Stromal cell of bone marrow (primary cell): Measurements from ENCODE around the gene FHIT.
"Not testable (repeated sequence)": the region's sequence is repeated elsewhere in the genome, so short reads cannot be mapped to it uniquely, and the experiment has no call there.

Source experiments
- DNase-seq: peaks from one replicate; pipeline ENCODE4 v3.0.0-alpha.2; 2012; ENCODE audit warnings: low read depth

The FHIT gene

GRCh38 chr3:61057464-61057863, 193.8 kb downstream of the FHIT start:
- no peak for DNase-seq

- DNase-seq = no peak
Measured at GRCh38 chr3:61055447-61055846, 195.8 kb downstream of the FHIT start.

GRCh38 chr3:61053781-61054496, 197.3 kb downstream of the FHIT start:
- no peak for DNase-seq

- no peak for DNase-seq
Measured at GRCh38 chr3:61052851-61053250, 198.4 kb downstream of the FHIT start.

GRCh38 chr3:61051666-61052065, 199.6 kb downstream of the FHIT start:
- no peak for DNase-seq

GRCh38 chr3:61045169-61045568, 206.1 kb downstream of the FHIT start:
- not testable (repeated sequence) for DNase-seq

GRCh38 chr3:61043156-61043555, 208.1 kb downstream of the FHIT start:
- DNase-seq = no peak

- no peak for DNase-seq
Measured at GRCh38 chr3:61040618-61041017, 210.6 kb downstream of the FHIT start.

- no peak for DNase-seq
Measured at GRCh38 chr3:61035573-61035972, 215.7 kb downstream of the FHIT start.

- DNase-seq = no peak
Measured at GRCh38 chr3:61032991-61033390, 218.3 kb downstream of the FHIT start.

- no peak for DNase-seq
Measured at GRCh38 chr3:61031503-61031902, 219.7 kb downstream of the FHIT start.

GRCh38 chr3:61030469-61031035, 220.7 kb downstream of the FHIT start:
- DNase-seq = no peak

- no peak for DNase-seq
Measured at GRCh38 chr3:61029194-61029593, 222.1 kb downstream of the FHIT start.

- DNase-seq = no peak
Measured at GRCh38 chr3:61018807-61019206, 232.4 kb downstream of the FHIT start.

GRCh38 chr3:61017028-61017427, 234.2 kb downstream of the FHIT start:
- not testable (repeated sequence) for DNase-seq

- DNase-seq = no peak
Measured at GRCh38 chr3:61015859-61016258, 235.4 kb downstream of the FHIT start.

GRCh38 chr3:61015408-61015807, 235.8 kb downstream of the FHIT start:
- no peak for DNase-seq

GRCh38 chr3:61008998-61009380, 242.3 kb downstream of the FHIT start:
- no peak for DNase-seq

GRCh38 chr3:61008153-61008997, 242.9 kb downstream of the FHIT start:
- DNase-seq = no peak

- no peak for DNase-seq
Measured at GRCh38 chr3:61005591-61005990, 245.7 kb downstream of the FHIT start.

- no peak for DNase-seq
Measured at GRCh38 chr3:60998858-60999257, 252.4 kb downstream of the FHIT start.

- DNase-seq = no peak
Measured at GRCh38 chr3:60992395-60992794, 258.9 kb downstream of the FHIT start.

GRCh38 chr3:60990442-60990730, 260.9 kb downstream of the FHIT start:
- DNase-seq = no peak
